Neural progenitor cell (in vitro differentiated cells): ENCODE measurements around the gene PAX9. TPM values are rescaled to one million over a fixed set of nuclear protein-coding genes. Genes with fewer than 3 reads are reported as not detected.
A peak's percentile ranks its signal among the peaks of the same experiment; 100 is the strongest.

ENCODE experiments used
- DNase-seq: peaks from one replicate; pipeline ENCODE4 v3.0.0-alpha.2; 2016; ENCODE audit warnings: low spot score
- H2AFZ ChIP-seq: fragments of 200-600 bp; sonication (generic); replicated peaks from 2 replicates; pipeline ENCODE4 v1.6.1; 2016; ENCODE audit warnings: antibody characterized with exemption
- H3F3A ChIP-seq: fragments of 200-600 bp; sonication (generic); 2 replicates; pipeline ENCODE4 v1.6.1; 2016; ENCODE audit warnings: antibody characterized with exemption, low read depth
- H3K27ac ChIP-seq: fragments of 200-600 bp; sonication (generic); 2 replicates; pipeline ENCODE4 v1.5.1; 2016; ENCODE audit warnings: mild to moderate bottlenecking
- H3K27me3 ChIP-seq: fragments of 200-600 bp; sonication (generic); 2 replicates; pipeline ENCODE4 v1.6.1; 2016; ENCODE audit warnings: mild to moderate bottlenecking, moderate library complexity
- H3K36me3 ChIP-seq: fragments of 200-600 bp; sonication (generic); 2 replicates; pipeline ENCODE4 v1.5.1; 2016
- H3K4me1 ChIP-seq: fragments of 200-600 bp; sonication (generic); 2 replicates; pipeline ENCODE4 v1.6.1; 2016; ENCODE audit warnings: mixed run types
- H3K4me2 ChIP-seq: fragments of 200-600 bp; sonication (generic); 2 replicates; pipeline ENCODE4 v1.6.1; 2016
- H3K4me3 ChIP-seq: fragments of 200-600 bp; sonication (generic); 2 replicates; pipeline ENCODE4 v1.5.1; 2016
- H3K79me2 ChIP-seq: fragments of 200-600 bp; sonication (generic); 2 replicates; pipeline ENCODE4 v1.6.1; 2016; ENCODE audit warnings: low read depth
- H3K9ac ChIP-seq: fragments of 200-600 bp; sonication (generic); 2 replicates; pipeline ENCODE4 v1.6.1; 2016
- H3K9me3 ChIP-seq: fragments of 200-600 bp; sonication (generic); 2 replicates; pipeline ENCODE4 v1.5.1; 2016; ENCODE audit warnings: low read depth
- H4K20me1 ChIP-seq: fragments of 200-600 bp; sonication (generic); 2 replicates; pipeline ENCODE4 v1.6.1; 2016; ENCODE audit warnings: low read depth
- H3K27ac Mint-ChIP-seq: 3 replicates; pipeline ENCODE4 v1.8.0; 2021; ENCODE audit warnings: mixed read lengths
- H3K27me3 Mint-ChIP-seq: 2 replicates; pipeline ENCODE4 v1.8.0; 2022; ENCODE audit warnings: low read depth, mild to moderate bottlenecking, inconsistent platforms, moderate library complexity, mixed read lengths; ENCODE audit not compliant: insufficient read depth
- H3K36me3 Mint-ChIP-seq: 3 replicates; pipeline ENCODE4 v1.8.0; 2021; ENCODE audit warnings: mixed read lengths
- H3K4me1 Mint-ChIP-seq: 3 replicates; pipeline ENCODE4 v1.8.0; 2021; ENCODE audit warnings: mixed read lengths
- H3K4me3 Mint-ChIP-seq: 3 replicates; pipeline ENCODE4 v1.8.0; 2021; ENCODE audit warnings: mild to moderate bottlenecking, moderate library complexity, mixed read lengths
- H3K9me3 Mint-ChIP-seq: 3 replicates; pipeline ENCODE4 v1.8.0; 2020; ENCODE audit warnings: mixed read lengths
- CTCF ChIP-seq: fragments of 200-600 bp; sonication (generic); IDR thresholded peaks from 2 replicates; pipeline ENCODE4 v1.5.1; 2017; ENCODE audit warnings: antibody characterized with exemption, mild to moderate bottlenecking
- EZH2 ChIP-seq: fragments of 200-600 bp; sonication (generic); IDR thresholded peaks from 2 replicates; pipeline ENCODE4 v1.6.1; 2017; ENCODE audit warnings: antibody characterized with exemption, mild to moderate bottlenecking, moderate library complexity
- EZH2phosphoT487 ChIP-seq: fragments of 200-600 bp; sonication (generic); IDR thresholded peaks from 2 replicates; pipeline ENCODE4 v1.6.1; 2017; ENCODE audit warnings: antibody characterized with exemption
- total RNA-seq: library from RNA; depleted of rRNA; stranded (reverse); fragments of >200 nt; gene quantifications from 2 replicates; pipeline ENCODE4 v1.2.3, GENCODE V29; 2015; ENCODE audit warnings: low replicate concordance

The PAX9 gene
- total RNA-seq = not detected in 2 replicates

- TF ChIP-seq EZH2phosphoT487 (no peak), CTCF (no peak), EZH2 (peak; percentile 1)
- Mint-ChIP-seq H3K4me3 (peak within 1 kb of the TSS; percentile 80), H3K27ac (no peak within 1 kb of the TSS), H3K9me3 (peaks cover 2% of the 10 kb centered on the region), H3K36me3 (no peaks in the 10 kb centered on the region), H3K4me1 (peaks cover 25% of the 10 kb centered on the region), H3K27me3 (peaks cover 97% of the 10 kb centered on the region)
- peak within 1 kb of the TSS; percentile 32 for H3K4me3 ChIP-seq
- DNase-seq = peak; percentile 97
- H3K36me3 ChIP-seq = no peaks in the 10 kb centered on the region
- H3K27ac ChIP-seq = no peak within 1 kb of the TSS
- peak within 1 kb of the TSS; percentile 74 for H3K4me2 ChIP-seq
- H3F3A ChIP-seq = peaks cover 13% of the 10 kb centered on the region
- peaks cover 3% of the 10 kb centered on the region for H3K4me1 ChIP-seq
- peaks cover 100% of the 10 kb centered on the region for H3K27me3 ChIP-seq
- no peak within 1 kb of the TSS for H3K9ac ChIP-seq
- no peaks in the 10 kb centered on the region for H3K79me2 ChIP-seq
- H2AFZ ChIP-seq = no peak within 1 kb of the TSS
- H3K9me3 ChIP-seq = no peaks in the 10 kb centered on the region
- H4K20me1 ChIP-seq = peaks cover 98% of the 10 kb centered on the region
Observed at GRCh38 chr14:36661506-36662257, at the start of gene PAX9. PAX9 (plus strand) TSS chr14:36661860; CDS start chr14:36662090, 230 bp downstream.

- Histone ChIP-seq H3K79me2 (no peaks in the 10 kb centered on the region), H3F3A (no peaks in the 10 kb centered on the region), H3K9ac (no peak overlapping the region), H3K4me3 (no peak overlapping the region), H3K36me3 (no peaks in the 10 kb centered on the region), H3K4me1 (no peaks in the 10 kb centered on the region), H3K27ac (no peak overlapping the region), H3K9me3 (peaks cover 10% of the 10 kb centered on the region), H3K27me3 (peaks cover 25% of the 10 kb centered on the region), H4K20me1 (no peaks in the 10 kb centered on the region), H3K4me2 (no peak overlapping the region), H2AFZ (no peak overlapping the region)
- TF ChIP-seq EZH2 (no peak), EZH2phosphoT487 (no peak), CTCF (no peak)
- H3K4me1 Mint-ChIP-seq = no peaks in the 10 kb centered on the region
- no peak overlapping the region for H3K27ac Mint-ChIP-seq
- no peak overlapping the region for H3K4me3 Mint-ChIP-seq
- DNase-seq = no peak
- no peaks in the 10 kb centered on the region for H3K36me3 Mint-ChIP-seq
- peaks cover 2% of the 10 kb centered on the region for H3K27me3 Mint-ChIP-seq
- no peaks in the 10 kb centered on the region for H3K9me3 Mint-ChIP-seq
Observed at GRCh38 chr14:36617824-36618223, 43.8 kb upstream of the PAX9 start.

- Histone ChIP-seq H3K9ac (no peak overlapping the region), H3K79me2 (no peaks in the 10 kb centered on the region), H3K4me3 (no peak overlapping the region), H2AFZ (no peak overlapping the region), H3F3A (no peaks in the 10 kb centered on the region), H3K36me3 (no peaks in the 10 kb centered on the region), H3K4me1 (no peaks in the 10 kb centered on the region), H3K9me3 (peaks cover 10% of the 10 kb centered on the region), H3K4me2 (no peak overlapping the region), H3K27ac (no peak overlapping the region), H4K20me1 (no peaks in the 10 kb centered on the region), H3K27me3 (peaks cover 25% of the 10 kb centered on the region)
- no peaks in the 10 kb centered on the region for H3K4me1 Mint-ChIP-seq
- TF ChIP-seq EZH2 = no peak
- no peak for TF ChIP-seq CTCF
- no peak for TF ChIP-seq EZH2phosphoT487
- H3K27me3 Mint-ChIP-seq = peaks cover 2% of the 10 kb centered on the region
- no peak overlapping the region for H3K27ac Mint-ChIP-seq
- no peaks in the 10 kb centered on the region for H3K9me3 Mint-ChIP-seq
- H3K36me3 Mint-ChIP-seq = no peaks in the 10 kb centered on the region
- no peak for DNase-seq
- H3K4me3 Mint-ChIP-seq = no peak overlapping the region
Observed at GRCh38 chr14:36618641-36619040, 43.0 kb upstream of the PAX9 start.
